Left kidney (tissue), 2 donors: ENCODE measurements around the gene OST4. TPM values are rescaled to one million over a fixed set of nuclear protein-coding genes. Genes with fewer than 3 reads are reported as not detected.

Source experiments
- DNase-seq: peaks from one replicate; pipeline ENCODE4 v3.0.0-alpha.2; 2013
- polyA plus RNA-seq: library from polyadenylated mRNA; unstranded; fragments of 120-200 nt; gene quantifications from one replicate; pipeline ENCODE4 v1.2.1, GENCODE V29; 2013; ENCODE audit not compliant: insufficient read length

The OST4 gene
- polyA plus RNA-seq, 1 donor = 205 TPM

DNA sequence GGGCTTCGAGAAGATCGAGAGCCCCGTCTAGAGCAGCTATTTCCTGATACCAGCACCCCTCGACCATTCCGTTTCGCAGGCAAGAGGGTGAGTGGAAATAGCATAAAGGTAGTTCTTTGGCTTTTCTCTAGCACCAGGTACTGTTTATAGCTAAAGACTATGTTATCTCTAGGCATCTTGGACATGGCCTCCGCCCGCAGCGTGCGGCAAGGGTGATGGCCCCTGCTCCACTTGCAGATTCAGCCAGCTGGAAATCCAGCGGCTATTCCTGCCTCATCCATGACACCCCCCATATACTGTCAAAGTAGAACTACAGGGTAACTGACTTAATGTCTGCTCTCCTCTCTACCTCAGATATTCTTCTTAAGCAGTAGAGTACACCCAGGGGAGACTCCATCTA lies 16.7 kb downstream of the OST4 start:
- DNase-seq = no peak

DNA sequence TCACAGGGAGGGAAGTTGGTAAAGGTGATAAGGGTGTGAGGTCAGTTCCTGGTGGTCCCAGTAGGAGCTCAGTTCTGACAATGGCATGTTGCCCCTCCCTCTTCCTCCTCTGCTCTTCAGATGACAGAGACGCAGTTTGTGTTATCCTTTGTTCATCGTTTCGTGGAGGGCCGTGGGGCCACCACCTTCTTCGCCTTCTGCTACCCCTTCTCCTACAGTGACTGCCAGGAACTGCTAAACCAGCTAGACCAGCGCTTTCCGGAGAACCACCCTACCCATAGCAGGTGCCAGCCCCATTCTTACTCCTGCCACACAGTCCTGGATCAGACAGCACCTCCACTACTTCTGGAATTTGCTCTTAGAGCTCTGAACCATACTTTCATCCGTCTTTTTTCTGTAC lies 17.7 kb downstream of the OST4 start:
- DNase-seq = no peak

DNA sequence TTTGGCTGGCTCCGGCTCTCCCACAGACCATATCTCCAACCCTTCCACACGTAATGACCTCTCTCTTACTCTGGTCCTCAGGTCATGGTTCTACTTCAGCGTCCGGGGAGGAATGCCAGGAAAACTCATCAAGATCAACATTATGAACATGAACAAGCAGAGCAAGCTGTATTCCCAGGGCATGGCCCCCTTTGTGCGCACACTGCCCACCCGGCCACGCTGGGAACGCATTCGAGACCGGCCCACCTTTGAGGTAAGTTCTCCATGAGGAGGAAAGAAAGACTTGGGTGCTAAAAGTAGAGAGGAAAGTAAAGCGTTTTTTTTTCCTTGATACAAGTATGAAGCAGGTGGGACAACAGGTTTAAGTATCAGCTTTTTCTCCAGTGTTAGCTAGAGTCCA lies 18.1 kb downstream of the OST4 start:
- no peak for DNase-seq

DNA sequence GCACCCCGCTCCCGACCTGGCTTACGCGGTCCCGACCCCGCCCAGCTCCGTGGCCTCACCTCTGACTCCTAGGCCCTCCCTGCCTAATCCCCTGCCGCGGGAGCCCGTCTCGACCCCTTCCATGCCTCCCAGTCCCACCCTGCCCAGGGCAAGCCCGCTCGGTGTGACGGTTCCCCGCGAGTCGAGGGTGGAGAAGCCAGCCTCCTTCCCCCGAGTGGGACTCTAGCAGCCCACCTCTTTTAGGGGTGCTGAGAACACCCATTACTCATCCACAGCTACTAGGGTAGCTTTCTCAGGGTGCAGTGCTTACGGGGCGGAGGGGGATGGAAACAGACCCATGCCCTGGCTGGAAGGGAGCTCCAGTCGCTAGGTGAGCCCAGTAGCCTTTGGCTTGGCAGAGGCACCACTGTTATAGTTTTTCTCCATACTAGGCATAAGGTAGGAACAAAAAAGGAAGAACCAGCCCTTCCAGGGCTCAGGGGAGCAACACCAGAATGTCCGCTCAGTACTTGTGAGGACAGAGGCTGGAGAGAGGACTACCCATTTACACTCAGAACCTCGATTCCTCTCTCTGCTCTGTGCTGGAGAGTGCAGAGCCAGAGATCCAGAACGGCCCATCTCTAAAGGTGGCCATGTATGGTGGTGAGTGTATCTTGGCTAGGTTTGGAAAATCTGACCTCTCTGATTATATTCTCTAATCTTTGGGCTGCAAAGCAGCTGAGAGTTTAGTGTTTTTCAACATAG lies 19.4 kb downstream of the OST4 start:
- DNase-seq = no peak

DNA sequence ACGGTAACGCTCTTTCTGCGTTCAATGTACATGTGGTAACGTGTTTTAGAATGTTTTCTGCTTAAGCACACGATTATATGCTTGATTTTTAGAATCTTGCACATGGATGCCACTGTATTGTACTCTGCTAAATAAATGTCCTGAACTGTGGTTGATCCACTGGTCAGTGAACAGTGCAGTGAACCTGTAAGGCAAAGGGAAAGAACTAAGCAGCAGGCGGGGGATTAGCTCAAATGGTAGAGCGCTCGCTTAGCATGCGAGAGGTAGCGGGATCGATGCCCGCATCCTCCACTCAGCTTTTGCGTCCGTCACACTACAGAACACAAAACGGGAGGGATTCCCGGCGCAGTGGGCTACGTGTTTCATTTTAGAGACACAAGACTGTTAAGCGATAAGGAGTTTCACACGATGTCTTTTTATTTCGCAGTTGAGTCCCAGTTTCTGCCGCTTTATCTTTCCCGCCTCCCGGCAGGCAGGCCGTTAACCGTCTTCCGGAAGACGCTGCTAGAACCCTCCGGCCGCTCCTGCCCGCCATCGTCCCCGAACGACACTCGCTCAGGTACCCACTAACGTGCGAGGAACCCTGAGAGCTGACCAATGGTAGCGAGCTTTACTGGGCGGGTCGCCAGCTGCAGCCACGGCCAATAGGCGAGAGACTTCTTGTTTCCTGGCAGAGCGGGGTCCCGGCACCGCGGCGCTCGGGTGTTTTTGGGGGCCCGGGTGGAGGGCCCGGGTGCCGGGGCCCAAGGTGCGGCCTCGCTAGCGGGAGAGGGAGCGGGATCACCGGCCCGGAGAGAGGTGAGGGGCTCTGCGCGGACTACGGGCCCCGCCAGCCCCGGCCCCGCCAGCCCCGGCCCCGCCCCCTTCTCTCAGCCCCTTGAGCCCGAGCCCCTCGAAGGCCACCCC lies 20.2 kb downstream of the OST4 start, which contains the start of gene AGBL5:
Gene AGBL5, plus strand, starts transcription at position 673 of the 906 bp plus-strand sequence. CDS start 1,291 bp downstream, outside the sequence.
- peak; percentile 92 for DNase-seq

DNA sequence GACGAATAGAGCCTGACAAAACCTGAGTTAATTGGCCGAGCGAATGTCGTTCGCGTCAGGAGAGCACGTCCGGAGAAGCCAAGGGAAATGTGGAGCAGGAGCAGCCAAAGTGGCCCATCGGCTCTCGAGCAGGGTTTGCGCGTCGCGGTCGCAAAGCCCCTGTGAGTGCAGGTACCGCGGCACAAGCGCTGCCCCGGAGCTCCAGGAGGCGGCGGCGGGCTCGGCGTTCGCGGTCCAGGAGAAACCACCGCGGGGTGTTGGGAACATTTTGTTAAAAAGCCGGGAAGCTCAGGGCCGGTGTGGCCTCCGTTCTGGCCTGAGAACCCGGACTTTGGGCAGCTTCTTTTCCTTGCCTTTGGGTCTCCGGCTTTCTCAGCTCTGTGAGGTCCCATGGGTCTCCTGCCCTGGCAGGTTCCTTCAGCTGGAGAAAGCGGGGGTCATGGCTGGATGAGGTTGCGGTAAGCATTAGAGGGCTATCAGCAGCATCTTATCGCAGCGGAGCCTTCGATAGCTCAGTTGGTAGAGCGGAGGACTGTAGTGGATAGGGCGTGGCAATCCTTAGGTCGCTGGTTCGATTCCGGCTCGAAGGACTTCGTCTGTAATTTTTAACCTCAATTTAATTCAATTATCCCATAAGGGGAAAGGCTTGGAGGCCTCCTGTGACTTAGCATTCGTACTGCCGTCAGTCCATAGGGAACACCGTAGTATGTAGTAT lies 21.0 kb downstream of the OST4 start:
- DNase-seq = peak; percentile 95

DNA sequence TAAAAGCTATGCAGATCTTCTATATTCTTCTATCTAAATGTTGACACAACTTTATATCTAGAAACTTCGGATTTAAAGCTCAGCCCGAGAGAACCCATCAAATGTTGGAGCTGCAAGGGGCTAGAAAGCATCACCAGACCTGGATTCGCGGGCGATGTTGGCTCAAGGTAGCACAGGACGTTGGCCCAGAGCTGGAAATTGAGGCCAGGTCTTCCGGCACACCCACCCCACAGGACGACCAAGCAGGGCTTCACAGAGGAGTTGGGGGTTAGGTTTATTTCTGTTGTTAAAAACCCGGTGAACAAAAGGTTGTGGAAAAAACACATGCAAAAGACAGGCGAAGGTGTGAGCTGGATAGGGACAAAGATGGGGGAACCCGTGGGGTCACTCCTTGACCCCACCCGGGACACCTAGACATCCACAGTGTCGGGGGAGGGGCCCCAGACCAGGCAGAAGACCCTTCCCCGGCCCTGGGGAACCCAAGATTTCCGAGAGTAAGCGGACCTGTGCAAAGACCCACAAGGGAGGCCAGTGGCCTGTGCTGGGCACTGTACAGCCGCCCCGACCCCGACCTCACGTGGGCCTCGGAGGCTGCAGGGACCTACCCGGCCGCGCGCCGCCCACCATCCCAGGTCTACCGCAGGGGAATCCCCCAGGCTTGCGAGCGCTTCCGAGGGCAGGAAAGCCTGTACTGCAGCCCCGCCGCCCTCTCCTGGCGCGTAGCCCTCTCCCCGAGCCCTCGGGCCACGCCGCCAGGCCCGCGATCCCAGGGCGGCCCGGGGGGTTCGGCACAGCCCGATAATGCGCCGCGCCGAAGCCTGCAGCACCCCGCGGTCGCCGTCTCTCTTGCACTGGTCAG lies 21.8 kb downstream of the OST4 start:
- no peak for DNase-seq

DNA sequence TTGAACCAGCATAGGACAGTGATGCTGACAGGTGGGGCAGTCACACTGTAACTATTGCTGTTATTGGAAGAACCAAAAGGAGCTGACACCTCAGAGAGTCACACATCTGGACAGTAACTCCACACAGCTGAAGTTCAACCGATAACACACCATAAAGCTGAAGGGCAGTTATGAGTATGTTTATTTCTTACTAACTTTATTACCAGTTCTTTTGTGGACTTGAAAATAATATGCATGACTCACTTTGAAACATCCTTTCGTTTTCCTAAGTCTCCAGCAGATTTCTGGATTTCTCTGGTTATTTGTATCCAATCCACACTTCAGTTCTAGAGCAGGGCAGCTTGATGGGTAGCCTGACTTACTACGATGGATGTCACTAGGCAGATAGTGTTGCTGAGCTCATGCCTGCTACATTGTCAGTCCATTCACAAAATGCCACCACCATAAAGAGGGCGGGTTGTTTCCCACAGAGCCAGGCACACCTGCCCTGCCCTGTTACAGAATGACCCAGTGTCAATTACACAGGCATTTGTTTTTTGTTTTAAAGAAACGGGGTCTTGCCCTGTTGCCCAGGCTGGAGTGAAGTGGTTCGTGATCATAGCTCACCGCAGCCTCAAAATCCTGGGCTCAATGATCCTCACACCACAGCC lies 28.3 kb downstream of the OST4 start:
- no peak for DNase-seq

DNA sequence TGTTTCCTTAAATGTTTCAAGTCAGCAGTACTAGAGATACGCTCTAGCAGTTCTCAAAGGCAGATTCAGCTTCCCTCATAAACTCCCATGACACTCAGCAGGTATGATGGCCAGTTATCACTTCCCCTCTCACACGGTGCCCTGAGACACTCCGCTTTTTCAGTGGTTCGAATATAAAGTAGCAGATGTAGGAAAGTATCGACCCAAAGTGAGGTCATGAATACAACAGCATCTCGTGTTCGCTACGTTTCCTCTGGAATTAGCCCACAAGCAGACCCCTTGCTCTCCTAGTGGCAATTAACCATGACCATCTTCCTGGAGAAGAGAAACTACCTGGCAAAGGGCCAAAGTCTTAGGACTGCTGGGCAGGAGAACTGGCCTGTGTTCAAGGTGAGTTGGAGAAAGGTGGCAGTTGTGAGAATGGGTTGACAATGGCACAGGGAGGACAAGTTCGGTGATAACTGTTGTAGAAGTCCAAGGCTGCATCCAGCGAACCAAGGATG lies 29.2 kb downstream of the OST4 start:
- DNase-seq = no peak

DNA sequence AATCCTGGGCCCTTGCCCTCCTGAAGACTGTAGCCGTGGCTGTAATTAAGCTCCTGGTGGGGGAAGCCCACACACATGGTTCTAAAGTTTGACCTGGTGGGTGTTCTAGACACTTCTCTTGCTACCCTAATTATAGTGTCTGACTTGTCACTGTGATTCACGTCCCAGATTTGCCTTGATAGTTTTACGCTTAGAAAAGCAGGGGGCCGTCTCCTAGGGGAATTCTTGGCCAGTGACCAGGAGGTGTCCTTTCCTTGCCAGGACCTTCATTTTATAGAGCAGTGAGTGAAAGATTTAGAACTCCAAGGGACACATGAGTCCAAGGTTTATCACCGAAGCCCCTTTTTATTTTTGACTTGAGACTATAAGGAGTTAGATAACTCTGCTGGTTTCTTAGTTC lies 29.7 kb downstream of the OST4 start:
- peak; percentile 77 for DNase-seq

DNA sequence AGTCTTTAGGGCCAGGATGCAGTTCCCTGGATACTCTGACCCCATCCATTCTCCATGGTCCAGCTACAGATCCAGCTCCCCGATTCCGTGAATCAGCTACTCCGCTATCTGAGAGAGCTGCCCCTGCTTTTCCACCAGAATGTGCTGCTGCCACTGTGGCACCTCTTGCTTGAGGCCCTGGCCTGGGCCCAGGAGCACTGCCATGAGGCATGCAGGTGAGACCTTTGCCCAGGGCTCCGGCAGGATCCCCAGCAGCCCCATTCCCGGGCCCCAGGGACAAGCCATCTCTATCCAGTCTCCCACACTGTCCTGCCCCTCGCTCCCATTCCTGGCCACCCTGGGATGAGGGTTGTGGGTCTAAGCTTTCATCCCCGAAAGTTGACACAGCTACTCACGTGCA lies 31.2 kb downstream of the OST4 start:
- DNase-seq = no peak

DNA sequence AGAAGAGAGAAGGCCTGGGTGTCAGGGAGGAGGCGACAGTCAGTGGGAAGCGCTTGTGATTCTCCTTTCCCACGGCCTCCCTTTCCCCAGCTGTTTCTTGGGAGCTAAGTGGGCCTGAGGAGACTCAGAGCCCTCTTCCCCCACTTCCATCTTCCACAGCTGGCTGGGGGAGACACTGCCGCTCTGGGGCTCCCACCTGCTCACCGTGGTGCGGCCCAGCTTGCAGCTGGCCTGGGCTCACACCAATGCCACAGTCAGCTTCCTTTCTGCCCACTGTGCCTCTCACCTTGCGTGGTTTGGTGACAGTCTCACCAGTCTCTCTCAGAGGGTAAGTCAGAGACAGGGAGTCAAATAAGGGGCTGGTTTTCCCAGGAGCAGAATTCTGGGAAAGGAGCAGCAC lies 31.6 kb downstream of the OST4 start:
- DNase-seq = no peak

DNA sequence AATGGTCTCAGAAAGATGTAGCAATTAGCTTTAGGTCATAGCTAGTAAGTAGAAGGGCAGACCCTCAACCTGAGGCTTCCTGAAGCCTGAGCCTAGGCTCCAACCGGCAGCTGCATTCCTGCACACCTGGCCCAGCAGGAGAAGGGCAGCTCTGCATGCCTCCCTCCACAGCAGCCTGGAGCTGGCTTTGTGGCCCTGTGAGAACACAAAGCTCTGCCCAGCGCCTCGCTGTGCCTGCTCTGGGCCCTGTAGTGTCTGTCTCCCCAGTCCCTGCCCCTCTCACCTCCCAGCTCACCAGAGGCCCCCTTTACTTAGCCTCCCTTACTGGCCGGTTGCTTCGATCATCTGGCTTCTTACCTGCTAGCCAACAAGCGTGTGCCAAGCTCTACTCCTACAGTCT lies 32.0 kb downstream of the OST4 start:
- no peak for DNase-seq

DNA sequence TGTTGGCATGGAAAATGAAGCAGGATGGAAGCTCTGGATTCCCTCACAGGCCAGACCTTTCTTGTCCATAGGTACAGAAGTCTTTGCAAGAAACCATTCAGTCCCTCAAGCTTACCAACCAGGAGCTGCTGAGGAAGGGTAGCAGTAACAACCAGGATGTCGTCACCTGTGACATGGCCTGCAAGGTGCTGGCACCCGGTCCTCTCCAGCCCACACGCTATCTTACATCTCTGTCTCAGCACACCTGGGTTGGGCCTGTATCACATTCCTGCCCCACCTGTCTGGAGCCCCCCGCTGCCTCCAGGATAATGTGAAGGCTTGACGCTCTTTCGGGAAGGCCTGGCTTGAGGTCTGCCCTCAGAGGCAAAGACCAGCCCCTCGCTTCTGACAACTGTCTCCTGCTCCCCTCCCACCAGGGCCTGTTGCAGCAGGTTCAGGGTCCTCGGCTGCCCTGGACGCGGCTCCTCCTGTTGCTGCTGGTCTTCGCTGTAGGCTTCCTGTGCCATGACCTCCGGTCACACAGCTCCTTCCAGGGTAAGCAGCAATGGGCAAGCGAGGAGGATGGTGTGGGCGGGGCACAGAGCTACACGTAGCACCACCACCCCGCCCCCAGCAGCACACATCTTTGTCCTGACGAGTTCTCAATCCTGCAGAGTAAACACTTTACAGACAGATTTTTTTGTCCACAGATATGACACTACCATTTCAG lies 32.7 kb downstream of the OST4 start:
- DNase-seq = no peak

DNA sequence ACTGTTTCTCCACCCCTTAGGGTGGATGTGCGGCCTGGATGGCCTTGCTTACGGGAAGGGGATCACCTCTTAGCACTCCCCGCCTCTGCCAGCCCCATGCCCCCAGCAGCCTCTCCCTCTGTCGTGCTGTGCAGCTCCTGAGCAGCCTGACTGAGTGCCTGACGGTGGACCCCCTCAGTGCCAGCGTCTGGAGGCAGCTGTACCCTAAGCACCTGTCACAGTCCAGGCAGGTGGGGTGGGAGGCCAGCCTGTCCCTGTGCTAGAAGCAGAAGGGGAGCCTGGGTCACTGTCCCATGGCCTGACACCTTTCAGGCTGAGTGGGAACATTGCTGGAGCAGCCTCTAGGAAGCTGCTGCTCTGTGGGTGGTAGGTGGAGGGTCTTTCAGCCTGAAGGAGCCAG lies 33.4 kb downstream of the OST4 start:
- DNase-seq = no peak

DNA sequence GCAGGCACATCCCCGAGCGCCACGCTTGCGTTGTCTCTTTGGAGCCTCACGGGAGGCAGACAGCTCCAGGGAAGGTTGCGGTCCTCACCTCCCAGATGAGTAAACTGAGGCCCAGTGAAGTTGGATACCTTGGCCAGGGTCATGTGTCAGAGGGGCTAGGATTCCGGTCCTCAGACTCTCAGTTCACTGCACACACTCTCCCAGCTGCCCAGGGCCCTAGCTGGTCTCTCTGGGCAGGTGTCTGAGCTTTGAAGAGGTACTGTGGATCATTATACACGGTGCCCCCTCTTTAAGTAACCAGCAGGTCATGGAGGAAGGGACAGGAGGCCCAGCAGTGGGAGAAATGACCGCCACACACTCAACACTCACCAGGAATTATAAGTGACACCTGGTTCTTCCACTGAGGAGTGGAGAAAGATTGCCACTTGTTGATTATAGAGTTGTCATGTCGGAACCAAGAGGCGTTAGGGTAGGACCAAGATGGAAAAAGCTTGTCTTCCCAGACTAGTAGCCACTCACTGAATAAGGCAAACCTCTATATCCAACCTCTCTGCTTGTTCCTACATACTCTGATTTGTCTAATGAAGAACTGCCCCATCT lies 38.1 kb downstream of the OST4 start:
- DNase-seq = no peak

DNA sequence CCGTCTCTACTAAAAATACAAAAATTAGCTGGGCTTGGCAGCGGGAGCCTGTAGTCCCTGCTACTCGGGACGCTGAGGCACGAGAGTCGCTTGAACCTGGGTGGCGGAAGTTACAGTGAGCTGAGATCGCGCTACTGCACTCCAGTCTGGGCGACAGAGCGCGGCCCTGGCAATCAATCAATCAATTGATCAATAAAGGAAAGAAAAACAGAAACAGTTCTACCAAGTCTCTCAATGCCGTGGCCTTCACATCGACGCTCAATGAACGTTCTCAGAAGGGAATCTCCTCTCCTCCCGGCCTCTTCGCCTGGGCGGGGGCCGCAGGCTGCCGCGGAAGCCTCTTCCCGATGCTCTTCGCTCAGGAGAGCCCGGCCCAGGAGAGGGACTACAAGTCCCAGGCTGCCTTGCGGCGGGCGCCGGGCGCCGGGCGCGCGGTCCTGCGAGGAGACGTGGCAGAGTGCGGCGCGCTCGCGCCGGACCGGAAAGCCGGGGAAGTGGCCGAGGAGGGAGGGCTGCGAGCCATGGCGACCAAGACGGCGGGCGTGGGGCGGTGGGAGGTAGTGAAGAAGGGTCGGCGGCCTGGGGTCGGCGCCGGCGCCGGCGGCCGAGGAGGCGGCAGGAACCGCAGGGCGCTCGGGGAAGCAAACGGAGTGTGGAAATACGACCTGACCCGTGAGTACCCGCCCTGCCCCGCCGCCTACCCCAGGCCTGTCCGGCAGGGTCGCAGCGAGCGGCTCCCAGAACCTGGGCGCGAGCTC lies 38.8 kb downstream of the OST4 start, which contains the start of gene TMEM214:
Gene TMEM214, plus strand, starts transcription at position 471 of the 758 bp plus-strand sequence. Its CDS starts 51 bp downstream, at position 522.
- peak; percentile 73 for DNase-seq

DNA sequence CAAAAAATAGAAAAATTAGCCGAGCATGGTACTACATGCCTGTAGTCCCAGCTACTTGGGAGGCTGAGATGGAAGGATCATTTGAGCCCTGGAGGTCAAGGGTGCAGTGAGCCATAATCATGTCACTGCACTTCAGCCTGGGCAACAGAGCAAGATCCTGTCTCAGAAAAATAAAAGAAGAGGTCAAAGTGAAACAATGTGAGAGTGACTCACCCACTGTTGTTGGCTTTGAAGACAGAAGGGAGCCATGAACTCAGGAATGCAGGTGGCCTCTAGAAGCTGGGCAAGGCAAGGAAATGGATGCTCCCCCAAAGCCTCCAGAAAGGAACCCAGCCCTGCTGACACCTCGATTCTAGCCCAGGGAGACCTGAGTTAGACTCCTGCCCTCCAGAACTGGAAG lies 42.4 kb downstream of the OST4 start:
- DNase-seq = no peak

DNA sequence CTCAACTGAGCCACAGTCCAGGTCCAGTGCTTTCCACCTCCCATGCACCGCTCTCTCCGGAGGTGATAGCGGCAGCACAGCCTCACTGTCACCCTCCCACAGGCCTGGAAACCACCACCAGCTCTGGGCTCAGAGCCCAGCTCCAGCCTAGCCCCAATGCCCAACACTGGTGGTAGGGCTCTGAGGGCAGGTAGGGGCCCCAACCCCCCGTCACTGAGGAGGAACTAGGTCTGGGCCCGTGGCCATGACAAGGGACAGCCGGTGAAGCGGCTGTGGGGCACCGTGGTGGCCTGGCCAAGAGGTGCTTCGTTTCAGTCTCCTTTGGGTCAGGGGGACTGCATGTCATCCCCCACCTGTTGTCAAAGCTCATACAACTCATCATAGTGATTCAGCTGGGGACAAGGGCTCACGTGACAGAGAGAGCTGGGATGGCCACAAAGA lies 44.2 kb downstream of the OST4 start:
- no peak for DNase-seq
